Glomerular visceral epithelial cell (primary cell): ENCODE measurements around the gene MRPS23.

Experiments used
- DNase-seq: peaks from one replicate; pipeline ENCODE4 v3.0.0-alpha.2; 2016; ENCODE audit errors: extremely low spot score

MRPS23 gene

GRCh38 chr17:57879437-57880085 is 29.7 kb upstream of the MRPS23 start:
- peak; percentile 42 for DNase-seq

DNA sequence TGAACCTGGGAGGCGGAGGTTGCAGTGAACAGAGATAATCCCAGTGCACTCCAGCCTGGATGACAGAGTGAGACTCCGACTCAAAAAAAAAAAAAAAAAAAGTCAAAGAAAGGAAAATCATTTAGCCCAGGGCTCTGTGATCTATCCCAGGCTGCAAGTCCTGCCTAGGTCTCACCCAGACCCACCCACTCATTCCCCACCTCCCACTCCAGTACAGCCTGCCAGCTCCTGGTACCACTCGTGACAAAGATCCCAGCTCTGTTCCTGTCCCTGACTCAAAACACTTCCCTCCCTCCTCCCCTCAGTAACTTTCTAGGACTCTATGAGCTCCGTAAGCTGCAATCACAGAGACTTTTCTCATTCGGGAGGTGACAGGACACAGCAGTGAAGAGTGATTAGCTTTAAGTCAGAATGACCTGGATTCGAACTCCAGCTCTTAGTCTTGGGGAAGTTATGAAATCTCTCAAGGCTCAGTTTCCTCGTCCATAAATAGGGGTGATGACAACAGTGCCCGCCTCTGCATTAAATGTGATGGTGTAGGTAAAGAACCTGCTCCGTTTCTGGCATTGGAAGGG is 28.0 kb upstream of the MRPS23 start:
- no peak for DNase-seq

- DNase-seq = no peak
Observed at GRCh38 chr17:57876866-57877237, 27.0 kb upstream of the MRPS23 start.

GRCh38 chr17:57876023-57876865 is 26.4 kb upstream of the MRPS23 start:
- DNase-seq = peak; percentile 60

DNA sequence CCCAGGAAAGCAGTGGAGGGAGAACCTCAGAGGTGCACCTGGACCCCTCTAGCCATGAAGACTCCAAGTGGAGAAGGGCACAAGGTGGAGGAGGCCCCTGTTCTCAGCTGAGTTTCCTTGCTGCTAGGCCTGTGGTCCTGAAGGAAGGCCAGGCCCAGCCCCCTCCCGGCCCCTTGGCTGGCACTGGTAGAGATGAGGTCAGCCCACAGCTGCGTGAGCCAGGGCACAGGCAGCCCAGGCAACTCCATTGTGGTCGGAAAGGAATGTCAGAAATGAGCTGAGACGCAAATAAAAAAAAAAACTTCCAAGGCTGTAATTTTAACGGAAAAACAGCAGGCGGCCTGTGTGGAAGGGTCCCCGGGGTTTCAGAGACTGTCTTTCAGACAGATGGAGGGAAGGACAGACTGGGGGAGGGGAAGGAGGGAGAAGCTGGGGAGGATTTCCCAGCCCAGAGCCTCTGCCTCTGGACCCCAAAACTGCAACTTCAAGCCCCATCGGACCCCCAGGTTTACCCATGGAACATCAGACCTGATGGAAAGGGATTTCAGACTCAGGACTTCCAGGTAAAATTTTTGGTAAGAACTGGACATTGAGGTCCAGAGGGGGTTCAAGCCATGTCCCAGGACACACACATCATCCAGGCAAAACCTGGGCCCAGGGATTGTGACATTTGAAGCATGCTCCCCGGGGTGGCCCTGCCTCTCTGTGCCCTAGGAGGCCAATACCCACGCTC is 25.6 kb upstream of the MRPS23 start:
- peak; percentile 98 for DNase-seq

DNA sequence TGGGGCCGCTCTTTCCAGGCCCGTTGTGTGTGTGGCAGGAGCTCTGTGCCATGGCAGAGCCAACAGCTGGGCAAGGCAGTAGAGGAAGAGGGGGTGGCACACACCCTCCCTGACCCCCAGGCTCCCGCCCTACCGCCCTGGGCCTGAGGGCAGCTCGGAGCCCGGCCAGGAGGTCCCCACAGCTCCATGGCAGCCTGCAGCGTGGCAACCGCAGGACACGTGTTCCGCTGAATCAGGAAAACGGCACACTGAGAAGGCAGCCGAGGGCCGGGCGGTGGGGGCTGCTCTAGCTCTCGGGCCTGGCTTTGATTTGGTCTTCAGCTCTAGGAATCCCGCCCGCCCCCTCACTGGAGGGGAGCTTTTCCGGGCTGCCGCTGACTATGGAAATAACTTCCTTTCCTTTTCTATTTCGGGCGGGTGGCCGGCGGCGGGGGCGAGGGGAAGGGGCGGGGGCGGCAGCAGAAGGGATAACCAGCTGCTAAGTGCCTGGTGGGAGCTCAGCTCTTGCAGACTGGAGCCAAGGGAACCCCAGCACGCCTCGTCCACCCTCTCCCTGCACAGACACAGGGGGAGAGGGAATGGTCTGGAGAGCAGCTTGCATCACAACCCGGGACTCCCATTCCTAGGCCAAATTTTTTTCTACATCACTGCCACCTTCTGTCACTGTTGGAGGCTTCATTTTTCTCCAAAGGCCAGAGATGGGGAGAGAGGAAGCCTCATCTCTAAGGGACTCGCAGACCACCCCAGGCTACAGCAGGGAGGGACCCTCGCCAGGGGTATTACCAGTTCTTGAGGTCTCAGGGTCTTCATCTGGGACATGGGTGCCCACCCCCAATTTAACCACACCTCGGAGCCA is 24.8 kb upstream of the MRPS23 start:
- DNase-seq = peak; percentile 56

DNA sequence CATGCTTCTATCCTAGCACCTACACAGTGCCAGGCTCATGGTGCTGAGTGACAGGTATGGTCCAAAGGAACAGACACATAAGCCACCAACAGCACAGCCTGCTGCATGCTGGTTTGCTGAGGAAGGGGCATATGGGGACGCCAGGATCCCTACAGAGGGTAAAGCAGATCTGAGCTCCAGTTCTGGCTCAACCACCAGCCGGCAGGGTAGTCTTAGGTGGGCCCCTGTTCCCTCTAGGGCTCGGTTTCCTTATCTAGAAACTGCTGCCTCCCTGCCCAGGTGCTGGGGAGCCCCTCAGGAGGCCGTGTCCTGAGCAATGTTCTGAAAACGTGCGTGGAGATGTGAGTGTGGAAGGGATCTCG is 24.2 kb upstream of the MRPS23 start:
- DNase-seq = no peak

DNA sequence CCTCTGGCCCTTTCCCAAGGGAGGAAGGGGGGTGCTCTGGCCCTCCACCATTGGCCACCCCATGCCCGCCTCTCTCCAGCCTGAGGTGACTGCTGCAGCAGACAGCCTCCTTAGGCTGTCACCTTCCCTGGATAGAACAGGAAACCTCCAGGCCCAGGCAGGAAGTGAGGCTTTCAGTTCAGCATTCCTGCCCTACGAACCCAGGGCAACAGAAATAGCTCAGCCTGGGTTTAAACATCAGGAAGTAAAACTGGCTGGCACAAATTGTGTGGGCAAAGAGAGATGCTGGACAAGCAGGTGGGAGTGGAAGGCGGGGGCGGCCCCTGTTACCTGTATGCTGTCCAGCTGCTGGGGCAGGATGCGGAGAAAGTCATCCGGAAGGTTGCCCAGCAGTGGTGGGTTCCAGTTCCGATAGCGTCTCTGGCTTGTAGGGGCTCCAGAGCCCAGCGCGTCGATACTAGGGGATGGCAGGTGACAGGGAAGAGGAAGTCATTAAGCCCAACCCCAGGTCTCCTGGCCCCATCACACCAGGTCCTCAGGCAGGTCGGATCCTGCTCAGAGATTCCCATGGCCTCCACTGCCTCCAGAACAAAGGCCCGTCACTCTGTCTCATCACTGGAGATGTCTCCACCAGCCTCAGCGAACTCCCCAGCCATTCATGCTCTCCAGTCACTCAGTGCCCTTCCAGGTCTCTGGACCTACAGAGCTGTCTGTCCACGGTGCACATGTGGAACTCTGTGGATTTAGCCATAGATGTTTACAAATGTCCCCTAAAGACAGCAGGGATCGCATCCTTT is 23.6 kb upstream of the MRPS23 start:
- no peak for DNase-seq

GRCh38 chr17:57872536-57872935 is 22.7 kb upstream of the MRPS23 start:
- DNase-seq = no peak

DNA sequence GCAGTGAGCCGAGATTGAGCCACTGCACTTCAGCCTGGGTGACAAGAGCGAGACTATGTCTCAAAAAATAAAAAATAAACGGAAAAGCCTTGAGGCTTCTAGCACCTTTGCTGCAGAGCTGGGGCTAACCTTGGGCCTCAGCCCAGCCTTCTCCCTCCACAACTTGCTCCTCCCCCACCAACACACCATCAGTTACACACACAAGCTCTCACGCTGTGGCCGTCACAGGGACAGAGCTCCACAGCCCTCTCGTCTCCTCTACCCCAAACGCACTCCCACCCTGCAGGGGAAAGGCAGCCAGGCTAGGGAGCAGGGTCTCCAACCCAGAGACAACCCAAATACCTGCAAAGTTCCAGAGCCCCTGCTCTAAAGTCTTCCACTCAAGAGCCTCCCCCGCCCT is 22.0 kb upstream of the MRPS23 start:
- no peak for DNase-seq

DNA sequence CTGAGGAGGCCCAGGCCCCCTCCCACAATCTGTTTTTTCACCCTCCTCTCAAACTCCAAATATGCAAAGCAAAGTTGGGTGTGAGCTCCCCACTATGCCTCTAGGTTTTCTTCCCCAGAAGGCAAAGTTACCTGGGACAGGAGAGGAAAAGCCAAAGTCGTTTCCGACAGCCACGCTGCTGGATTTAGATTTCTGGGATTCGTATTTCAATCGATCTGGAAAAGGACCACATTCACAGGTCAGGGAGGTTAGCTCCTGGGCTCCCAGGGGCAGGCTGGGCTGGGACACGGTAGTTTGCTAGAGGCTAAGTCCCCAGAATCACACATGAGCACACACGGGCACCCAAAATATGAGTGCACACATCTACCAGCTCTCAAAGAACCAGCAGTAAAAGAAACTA is 21.3 kb upstream of the MRPS23 start:
- no peak for DNase-seq

- DNase-seq = no peak
Observed at GRCh38 chr17:57870283-57870635, 20.4 kb upstream of the MRPS23 start.

DNA sequence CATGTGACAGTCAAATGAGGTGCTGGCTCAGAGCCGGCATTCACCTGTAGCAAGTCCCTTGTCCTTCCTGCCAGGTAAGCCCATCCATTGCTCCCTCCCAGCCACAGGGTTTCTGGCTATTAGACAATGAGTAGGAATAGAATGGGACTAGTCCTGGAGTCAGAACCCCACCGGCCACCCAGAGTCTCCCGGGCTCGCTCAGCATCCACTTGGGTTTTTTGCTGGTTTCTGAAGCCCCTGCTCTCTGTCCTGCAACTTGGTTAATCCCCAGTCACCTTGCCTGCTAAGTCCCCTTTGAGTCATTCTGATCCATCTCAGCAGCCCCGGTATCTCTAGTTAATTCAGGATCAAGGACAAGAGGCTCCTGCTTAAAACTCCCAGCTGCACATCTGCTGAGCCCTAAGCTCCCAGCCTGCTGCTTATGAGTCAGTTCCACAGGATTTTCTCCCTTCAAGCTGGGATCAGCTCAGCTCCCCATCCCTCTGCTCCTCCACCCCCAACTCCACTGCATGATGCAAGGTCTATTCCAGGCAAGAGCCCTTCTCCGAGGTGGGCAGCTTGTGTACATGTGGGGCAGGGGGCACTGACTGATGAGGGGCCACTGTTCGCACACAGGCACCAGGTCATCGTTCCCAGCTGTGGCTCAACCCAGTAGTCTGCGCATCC is 19.9 kb upstream of the MRPS23 start:
- DNase-seq = peak; percentile 78

GRCh38 chr17:57868910-57869616 is 19.2 kb upstream of the MRPS23 start:
- DNase-seq = no peak

- peak; percentile 96 for DNase-seq
Observed at GRCh38 chr17:57868007-57868909, 18.4 kb upstream of the MRPS23 start.

DNA sequence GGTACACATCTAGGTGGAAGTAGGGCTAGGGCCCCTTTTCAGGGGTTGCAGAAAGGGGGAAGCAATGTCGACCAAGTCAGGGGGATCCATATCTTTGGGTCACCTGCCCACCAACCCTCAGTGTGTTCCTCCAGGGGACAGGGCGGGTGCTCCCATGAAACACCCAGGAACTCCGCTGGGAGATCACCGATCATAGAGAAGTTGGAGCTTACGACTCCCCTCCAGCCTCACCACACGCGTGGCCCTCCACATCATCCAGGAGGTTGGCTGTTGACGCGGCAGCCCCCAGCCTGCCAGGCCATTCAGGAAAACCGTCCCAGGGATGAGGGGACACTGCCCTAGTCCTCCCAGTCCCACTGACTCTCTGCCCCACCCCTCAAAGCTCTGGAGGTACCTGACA is 17.3 kb upstream of the MRPS23 start:
- DNase-seq = no peak

GRCh38 chr17:57866723-57867122 is 16.9 kb upstream of the MRPS23 start:
- DNase-seq = no peak

DNA sequence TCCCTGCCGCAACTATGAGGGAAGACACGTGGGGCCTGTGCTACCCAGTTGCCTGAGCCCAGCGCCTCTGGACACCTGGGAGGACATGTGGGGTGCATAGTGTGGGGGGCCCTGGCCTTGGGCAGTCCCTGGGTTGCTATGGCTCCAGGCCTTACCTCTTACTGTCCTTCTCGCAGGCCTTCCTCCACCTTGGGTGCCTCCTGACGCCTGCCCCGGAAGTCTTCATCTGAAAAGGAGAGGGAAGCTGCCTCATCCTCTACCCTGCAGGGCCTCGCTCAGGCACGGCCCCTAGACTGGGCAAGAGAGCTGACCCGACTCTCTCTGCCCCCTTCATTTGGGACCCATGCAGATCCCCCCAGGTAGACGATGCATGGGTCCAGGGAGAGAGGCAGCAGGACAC is 16.5 kb upstream of the MRPS23 start:
- DNase-seq = no peak

GRCh38 chr17:57864273-57864672 is 14.4 kb upstream of the MRPS23 start:
- DNase-seq = no peak
